BE2C (cell line): ENCODE measurements around the gene KRTAP12-4.
"Not testable (repeated sequence)": the region's sequence is repeated elsewhere in the genome, so short reads cannot be mapped to it uniquely, and the experiment has no call there.

Experiments used
- DNase-seq: peaks from one replicate; pipeline ENCODE4 v3.0.0-alpha.2; 2020
- H3K27me3 ChIP-seq: fragments of 250-450 bp; sonication (Bioruptor Pico); 2 replicates; pipeline ENCODE4 v1.5.1; 2020; ENCODE audit warnings: mild to moderate bottlenecking
- H3K36me3 ChIP-seq: fragments of 250-450 bp; sonication (Bioruptor Pico); 2 replicates; pipeline ENCODE4 v1.5.1; 2020; ENCODE audit warnings: mild to moderate bottlenecking
- H3K4me1 ChIP-seq: fragments of 250-450 bp; sonication (Bioruptor Pico); 2 replicates; pipeline ENCODE4 v1.5.1; 2020
- H3K4me3 ChIP-seq: 2 replicates; pipeline ENCODE4 v1.5.1; 2011; ENCODE audit warnings: low read depth, low read length
- H3K9me3 ChIP-seq: fragments of 250-450 bp; sonication (Bioruptor Pico); 2 replicates; pipeline ENCODE4 v1.5.1; 2020
- TF ChIP-seq, protein P1 (sequence below): IDR thresholded peaks from 2 replicates; pipeline ENCODE4 v1.5.1; 2012; ENCODE audit warnings: mild to moderate bottlenecking, low read depth, low read length

KRTAP12-4 gene

DNA sequence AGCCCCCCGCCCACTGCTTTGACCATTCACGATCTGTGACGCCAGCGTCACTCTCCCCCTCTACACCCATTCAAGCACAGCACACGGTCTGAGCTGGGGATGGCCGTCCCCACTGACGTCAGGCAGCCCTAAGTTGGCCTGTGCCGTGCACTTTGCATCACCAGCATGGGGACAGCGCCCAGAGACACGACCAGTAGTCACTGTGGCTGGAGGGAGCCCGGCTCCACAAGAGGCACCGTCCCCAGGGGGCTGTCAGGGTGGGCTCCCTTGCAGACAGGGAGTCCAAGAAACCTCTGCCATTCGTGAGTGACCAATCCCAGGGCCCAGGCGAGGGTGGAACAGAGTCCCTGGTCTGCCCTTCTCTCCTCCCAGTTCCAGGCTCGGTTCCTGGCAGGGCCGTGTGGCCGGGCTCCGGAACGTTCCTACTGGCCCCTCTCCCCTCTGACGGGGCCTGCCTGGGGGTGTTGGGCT lies 40.3 kb downstream of the KRTAP12-4 start:
- Histone ChIP-seq H3K4me1 (no peaks in the 10 kb centered on the region), H3K36me3 (no peaks in the 10 kb centered on the region), H3K9me3 (no peaks in the 10 kb centered on the region), H3K4me3 (no peak overlapping the region), H3K27me3 (peaks cover 11% of the 10 kb centered on the region)
- DNase-seq = no peak
- TF ChIP-seq, protein P1, sequence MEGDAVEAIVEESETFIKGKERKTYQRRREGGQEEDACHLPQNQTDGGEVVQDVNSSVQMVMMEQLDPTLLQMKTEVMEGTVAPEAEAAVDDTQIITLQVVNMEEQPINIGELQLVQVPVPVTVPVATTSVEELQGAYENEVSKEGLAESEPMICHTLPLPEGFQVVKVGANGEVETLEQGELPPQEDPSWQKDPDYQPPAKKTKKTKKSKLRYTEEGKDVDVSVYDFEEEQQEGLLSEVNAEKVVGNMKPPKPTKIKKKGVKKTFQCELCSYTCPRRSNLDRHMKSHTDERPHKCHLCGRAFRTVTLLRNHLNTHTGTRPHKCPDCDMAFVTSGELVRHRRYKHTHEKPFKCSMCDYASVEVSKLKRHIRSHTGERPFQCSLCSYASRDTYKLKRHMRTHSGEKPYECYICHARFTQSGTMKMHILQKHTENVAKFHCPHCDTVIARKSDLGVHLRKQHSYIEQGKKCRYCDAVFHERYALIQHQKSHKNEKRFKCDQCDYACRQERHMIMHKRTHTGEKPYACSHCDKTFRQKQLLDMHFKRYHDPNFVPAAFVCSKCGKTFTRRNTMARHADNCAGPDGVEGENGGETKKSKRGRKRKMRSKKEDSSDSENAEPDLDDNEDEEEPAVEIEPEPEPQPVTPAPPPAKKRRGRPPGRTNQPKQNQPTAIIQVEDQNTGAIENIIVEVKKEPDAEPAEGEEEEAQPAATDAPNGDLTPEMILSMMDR = no peak

DNA sequence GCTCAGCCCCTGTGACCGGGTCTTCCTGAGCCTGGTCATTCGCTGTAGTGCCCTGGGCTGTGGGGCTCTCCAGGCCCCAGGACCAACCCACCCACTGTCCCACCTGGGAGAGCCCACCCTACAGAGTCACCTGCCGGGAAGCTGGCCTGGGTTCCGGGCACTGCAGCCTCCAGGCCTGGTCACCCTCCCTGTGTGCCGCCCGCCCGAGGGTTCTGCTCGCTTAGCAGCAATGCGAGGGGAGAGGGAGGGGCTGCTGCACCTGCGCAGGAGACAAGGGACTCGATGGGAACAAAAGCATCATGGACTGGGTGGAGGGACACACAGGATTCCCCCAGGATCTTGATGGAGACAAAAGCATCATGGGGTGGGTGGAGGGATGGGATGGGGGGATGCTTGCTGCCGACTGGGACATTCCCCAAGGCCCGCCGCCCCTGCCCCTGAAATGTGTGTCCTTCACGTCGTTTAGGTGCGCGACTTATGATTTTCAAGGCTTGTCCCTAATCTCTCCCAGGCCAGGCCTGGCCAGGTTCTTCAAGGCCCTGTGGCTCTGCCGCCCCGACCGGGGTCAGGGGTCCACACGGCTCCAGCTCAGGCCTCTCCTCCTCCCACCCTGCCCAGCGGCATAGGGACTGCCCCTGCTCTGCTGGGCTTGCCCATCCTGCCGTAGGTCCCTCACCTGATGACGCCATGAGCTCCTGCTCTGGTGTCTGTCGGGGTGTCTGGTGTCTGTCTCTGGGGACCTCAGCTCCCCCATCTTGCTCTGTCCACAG lies 40.9 kb downstream of the KRTAP12-4 start:
- Histone ChIP-seq H3K27me3 (peaks cover 11% of the 10 kb centered on the region), H3K4me1 (no peaks in the 10 kb centered on the region), H3K36me3 (no peaks in the 10 kb centered on the region), H3K9me3 (no peaks in the 10 kb centered on the region), H3K4me3 (no peak overlapping the region)
- TF ChIP-seq, protein P1 = no peak
- no peak for DNase-seq

DNA sequence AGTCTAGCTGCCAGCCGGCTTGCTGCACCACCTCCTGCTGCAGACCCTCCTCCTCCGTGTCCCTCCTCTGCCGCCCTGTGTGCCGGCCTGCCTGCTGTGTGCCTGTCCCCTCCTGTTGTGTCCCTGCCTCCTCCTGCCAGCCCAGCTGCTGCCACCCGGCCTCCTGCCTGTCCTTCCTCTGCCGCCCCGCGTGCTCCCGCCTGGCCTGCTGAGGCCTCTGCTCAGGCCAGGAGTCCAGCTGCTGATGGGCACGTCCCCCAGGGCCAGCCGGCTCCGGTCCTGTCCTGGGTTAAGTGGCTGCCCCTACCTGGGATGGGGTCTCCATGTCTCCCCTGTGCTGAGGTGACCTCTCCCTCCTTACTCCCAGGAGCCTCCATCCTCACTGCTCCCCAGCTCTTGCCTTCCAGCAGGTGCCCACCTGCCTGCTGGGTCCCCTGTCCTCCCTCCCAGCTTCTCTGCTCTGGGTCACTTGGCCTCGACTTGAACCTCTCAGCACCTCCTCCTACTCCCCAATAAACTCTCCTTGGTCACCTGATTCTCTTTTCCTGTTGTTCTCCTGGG lies 41.7 kb downstream of the KRTAP12-4 start:
- Histone ChIP-seq H3K36me3 (no peaks in the 10 kb centered on the region), H3K4me1 (no peaks in the 10 kb centered on the region), H3K4me3 (no peak overlapping the region), H3K9me3 (no peaks in the 10 kb centered on the region), H3K27me3 (peaks cover 11% of the 10 kb centered on the region)
- no peak for DNase-seq
- TF ChIP-seq, protein P1 = no peak

DNA sequence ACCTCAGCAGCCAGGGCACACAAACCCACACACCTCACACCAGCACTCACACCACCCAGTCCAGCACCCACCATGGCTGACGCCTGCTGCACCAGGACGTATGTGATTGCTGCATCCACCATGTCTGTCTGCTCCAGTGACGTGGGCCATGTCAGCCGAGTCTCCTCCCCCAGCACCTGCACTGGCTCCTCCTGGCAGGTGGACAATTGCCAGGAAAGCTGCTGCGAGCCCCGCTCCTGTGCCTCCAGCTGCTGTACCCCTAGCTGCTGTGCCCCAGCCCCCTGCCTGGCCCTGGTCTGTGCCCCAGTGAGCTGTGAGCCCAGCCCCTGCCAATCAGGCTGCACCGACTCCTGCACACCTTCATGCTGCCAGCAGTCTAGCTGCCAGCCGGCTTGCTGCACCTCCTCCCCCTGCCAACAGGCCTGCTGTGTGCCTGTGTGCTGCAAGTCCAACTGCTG lies 42.4 kb downstream of the KRTAP12-4 start, which contains the start of gene KRTAP10-8:
KRTAP10-8 (plus strand) TSS at position 51 of the 458 bp plus-strand sequence; CDS start at position 73, 22 bp downstream.
- TF ChIP-seq, protein P1 = no peak
- Histone ChIP-seq H3K36me3 (no peaks in the 10 kb centered on the region), H3K4me3 (no peak within 1 kb of the TSS), H3K27me3 (peaks cover 11% of the 10 kb centered on the region), H3K4me1 (no peaks in the 10 kb centered on the region), H3K9me3 (no peaks in the 10 kb centered on the region)
- no peak for DNase-seq

DNA sequence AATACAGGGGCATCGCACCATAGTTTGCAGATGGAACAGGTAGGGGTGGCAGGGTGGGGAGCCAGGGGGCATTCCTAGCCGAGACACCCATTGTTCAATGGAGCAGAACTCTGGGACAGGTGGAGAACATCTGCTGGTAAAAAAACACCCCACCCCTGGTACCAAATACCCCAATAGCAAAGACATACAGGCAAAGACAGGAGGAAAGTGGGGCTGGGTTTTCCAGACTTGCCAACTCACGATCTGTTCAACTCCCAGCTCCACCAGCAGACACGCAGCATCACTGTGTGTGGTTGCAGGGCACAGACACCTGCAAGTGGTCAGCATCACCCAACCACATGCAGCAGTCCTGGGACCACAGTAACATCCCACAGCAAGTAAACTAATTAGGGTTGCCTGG lies 42.9 kb downstream of the KRTAP12-4 start:
- H3K4me3 ChIP-seq = no peak overlapping the region
- H3K4me1 ChIP-seq = no peaks in the 10 kb centered on the region

DNA sequence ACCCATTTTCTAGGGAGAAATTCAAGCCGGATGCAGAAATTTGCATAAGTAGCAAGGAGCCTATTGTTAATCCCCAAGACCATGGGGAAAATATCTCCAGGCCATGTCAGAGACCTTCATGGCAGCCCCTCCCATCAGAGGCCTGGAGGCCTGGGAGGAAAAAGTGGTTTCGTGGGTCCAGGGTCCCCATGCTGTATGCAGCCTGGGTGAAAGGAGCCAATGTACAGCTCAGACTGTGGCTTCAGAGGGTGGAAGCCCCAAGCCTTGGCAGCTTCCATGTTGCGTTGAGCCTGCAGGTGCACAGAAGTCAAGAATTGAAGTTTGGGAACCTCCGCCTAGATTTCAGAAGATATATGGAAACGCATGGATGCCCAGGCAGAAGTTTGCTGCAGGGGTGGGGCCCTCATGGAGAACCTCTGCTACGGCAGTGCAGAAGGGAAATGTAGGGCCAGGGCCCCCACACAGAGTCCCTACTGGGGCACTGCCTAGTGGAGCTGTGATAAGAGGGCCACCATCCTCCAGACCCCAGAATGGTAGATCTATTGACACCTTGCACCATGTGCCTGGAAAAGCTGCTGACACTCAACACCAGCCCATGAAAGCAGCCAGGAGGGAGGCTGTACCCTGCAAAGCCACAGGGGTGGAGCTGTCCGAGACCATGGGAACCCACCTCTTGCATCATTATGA lies 44.2 kb downstream of the KRTAP12-4 start:
- not testable (repeated sequence) for H3K4me1 ChIP-seq, DNase-seq, H3K4me3 ChIP-seq, H3K27me3 ChIP-seq, H3K36me3 ChIP-seq, H3K9me3 ChIP-seq

More for the DNA sequence above, 42.9 kb downstream of the KRTAP12-4 start:
- no peaks in the 10 kb centered on the region for H3K36me3 ChIP-seq
- peaks cover 10% of the 10 kb centered on the region for H3K27me3 ChIP-seq
- H3K9me3 ChIP-seq = no peaks in the 10 kb centered on the region
- DNase-seq = no peak
- TF ChIP-seq, protein P1 = no peak
